HG03558 (cell line): ENCODE results near the gene RPGRIP1L.

Experiments
- ATAC-seq: cut with Tn5 transposase; IDR thresholded peaks from one replicate; pipeline ENCODE4 v1.9.1; 2021; ENCODE audit warnings: moderate number of reproducible peaks; ENCODE audit not compliant: unreplicated experiment; ENCODE audit errors: extremely low read depth

RPGRIP1L gene

GRCh38 chr16:53703590-53704444 is at the start of gene RPGRIP1L, which contains the start of gene FTO:
Gene RPGRIP1L, minus strand, starts transcription at chr16:53703859. Its CDS starts 3,136 bp downstream, at chr16:53700723.
Gene FTO, plus strand, starts transcription at chr16:53704156.
- peak; percentile 97 for ATAC-seq

DNA sequence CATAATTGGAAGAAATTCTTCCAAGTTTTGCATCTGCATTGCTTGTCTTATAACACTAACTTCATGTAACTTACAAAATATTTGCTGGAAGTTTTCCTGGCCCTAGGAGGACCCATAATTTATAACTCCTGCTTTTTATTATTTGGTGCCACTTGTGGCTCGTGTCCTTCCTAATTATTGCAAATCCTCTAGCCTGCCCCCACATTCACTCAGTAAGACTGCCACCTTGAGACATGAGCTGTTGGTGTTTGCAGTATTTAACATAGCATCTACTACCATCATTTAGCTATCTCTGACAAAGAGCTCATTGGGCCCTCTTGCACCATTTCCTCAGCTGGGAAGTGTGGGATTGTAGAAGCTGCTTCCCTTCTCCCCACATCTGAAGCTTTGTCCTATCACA is 49.8 kb upstream of the RPGRIP1L start:
- no peak for ATAC-seq

- ATAC-seq = no peak
Observed at GRCh38 chr16:53752560-53752959, 48.9 kb upstream of the RPGRIP1L start.

- ATAC-seq = no peak
Observed at GRCh38 chr16:53745753-53746266, 42.2 kb upstream of the RPGRIP1L start.

GRCh38 chr16:53745086-53745485 is 41.4 kb upstream of the RPGRIP1L start:
- no peak for ATAC-seq

DNA sequence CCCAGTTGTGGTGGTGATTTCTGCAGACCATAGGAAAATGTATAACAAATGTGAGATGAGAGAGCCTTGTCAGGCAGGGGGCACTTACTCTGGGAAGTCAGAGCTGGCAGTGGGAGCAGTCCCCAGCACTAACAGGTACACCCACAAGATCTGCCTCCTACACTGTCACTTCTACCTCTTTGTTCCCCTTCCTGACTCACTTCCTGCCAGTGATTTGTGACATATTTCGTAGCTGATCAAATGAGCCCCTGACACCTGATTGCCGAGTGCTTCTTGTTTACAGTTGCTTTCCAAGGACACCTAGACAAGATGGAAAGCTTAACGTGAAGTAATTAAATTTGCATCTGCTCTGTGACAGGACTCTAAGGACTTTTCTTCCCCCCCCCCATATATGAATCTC is 40.8 kb upstream of the RPGRIP1L start:
- no peak for ATAC-seq

DNA sequence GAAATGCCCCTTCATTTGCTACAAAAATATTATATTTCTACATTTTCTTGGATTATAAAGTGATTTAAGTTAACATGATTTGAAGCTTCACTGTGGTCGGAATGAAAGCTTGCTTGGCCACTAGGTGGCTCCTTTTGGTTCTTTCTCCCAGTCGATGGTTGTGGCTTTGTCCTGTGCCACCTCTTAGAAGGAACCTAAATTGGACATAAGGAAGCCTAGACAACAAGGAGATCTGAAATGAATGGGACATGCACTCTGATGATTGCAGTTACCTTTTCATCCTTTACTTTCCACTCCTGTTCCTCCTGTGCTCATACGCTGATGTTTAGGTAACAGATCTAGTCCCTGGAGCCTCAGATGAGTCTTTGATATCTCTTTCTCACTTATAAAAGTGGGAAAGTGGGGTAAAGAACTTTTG is 39.5 kb upstream of the RPGRIP1L start:
- no peak for ATAC-seq

- ATAC-seq = no peak
Observed at GRCh38 chr16:53741546-53741945, 37.9 kb upstream of the RPGRIP1L start.

- ATAC-seq = no peak
Observed at GRCh38 chr16:53740933-53741531, 37.4 kb upstream of the RPGRIP1L start.

DNA sequence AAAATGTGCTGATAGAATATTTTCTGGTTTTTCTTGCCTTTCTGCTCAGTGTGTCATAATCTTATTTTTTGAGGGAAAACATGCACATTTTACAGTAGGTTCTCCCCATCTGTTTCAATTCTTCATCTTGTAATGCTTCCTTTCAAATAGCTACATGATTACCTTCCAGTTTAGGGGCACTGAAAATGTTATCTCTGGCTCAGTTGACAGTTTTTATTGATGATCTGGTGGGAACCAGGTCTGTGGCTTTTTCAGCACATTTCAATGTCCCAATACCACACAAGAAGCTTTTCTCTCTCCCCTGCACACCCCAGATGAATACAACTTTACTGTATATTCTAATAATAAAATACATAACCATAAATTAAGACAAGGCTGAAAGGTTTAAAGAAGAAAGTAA is 36.8 kb upstream of the RPGRIP1L start:
- no peak for ATAC-seq

DNA sequence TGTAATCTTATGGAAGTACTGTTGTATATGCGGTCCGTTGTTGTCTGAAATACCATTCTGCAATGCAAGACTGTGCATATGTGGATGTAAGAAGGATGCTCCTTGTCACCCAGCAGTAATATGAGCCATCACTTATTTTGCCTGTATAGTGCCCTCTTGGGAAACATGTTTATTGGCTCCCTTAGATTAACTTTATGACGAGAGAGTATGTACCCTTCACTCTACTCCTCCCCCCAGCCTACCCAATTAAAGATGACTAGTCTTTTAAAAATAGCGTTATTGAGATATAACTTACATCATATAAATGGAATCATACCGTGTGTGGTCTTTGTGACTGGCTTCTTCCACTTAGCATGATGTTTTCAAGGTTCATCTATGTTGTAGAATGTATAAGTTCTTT is 33.9 kb upstream of the RPGRIP1L start:
- no peak for ATAC-seq

DNA sequence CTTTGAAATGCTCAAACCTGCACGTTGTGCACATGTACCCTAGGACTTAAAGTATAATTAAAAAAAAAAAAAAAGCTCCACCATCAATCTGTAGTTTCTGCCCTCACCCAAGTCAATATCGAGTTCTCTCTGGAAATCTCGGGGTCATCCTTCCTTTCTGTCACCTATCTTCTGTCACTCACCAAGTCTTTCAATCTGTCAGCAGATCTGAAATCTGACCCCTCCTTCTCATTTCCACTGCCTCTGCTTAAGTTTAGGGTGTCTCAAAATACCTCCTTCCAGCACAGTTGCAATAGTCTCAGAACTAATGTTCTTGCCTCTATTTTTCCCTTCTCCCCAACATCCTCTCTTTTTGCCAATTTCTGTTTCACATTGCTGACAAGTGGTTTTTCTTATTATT is 32.6 kb upstream of the RPGRIP1L start:
- ATAC-seq = no peak

- no peak for ATAC-seq
Observed at GRCh38 chr16:53734908-53735307, 31.2 kb upstream of the RPGRIP1L start.

DNA sequence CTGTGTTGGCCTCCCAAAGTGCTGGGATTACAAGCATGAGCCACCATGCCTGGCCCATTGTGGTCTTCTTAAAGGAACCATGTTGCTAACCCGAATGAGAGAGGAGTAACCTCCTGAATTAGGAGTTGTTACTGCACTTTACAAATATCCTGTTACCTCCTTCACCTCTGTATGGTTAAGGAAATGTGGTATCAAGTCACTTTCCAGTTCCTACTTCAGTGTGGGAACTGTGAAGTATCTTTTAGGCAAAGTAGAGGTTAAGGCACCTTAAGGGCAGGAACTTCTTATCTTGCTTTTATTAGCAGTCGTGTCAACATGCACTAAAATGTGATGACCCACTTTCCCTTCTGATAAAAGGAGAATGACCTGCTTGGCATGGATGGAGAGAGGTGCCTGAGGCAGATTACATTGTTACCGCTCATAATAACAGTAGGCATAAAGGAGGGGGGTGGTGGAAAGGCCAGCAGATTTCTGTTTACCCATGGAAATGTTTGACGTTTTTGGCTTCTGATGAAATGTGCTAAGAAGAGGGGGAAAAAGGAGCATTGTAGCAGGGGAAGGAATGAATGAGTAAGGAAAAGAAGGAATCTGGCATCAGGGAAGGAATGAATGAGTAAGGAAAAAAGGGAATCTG is 28.8 kb upstream of the RPGRIP1L start:
- ATAC-seq = no peak

DNA sequence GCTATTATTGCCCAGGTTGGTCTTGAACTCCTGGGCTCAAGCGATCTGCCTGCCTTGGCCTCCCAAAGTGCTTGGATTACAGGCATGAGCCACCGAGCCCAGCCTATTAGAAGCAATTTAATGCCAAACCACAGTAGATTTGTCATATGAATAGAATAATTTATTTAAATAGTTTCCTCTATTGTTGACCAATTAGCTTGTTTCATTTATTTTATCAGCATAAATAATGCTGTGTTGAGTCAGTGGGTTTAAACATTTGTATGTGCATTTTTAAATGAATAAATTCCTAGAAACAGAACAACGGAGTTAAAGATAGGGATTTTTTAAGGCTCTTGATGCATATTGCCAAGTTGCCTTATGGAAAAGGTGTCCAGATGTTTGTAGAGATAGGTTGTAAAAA is 27.0 kb upstream of the RPGRIP1L start:
- ATAC-seq = no peak

- ATAC-seq = no peak
Observed at GRCh38 chr16:53726625-53727024, 23.0 kb upstream of the RPGRIP1L start.

DNA sequence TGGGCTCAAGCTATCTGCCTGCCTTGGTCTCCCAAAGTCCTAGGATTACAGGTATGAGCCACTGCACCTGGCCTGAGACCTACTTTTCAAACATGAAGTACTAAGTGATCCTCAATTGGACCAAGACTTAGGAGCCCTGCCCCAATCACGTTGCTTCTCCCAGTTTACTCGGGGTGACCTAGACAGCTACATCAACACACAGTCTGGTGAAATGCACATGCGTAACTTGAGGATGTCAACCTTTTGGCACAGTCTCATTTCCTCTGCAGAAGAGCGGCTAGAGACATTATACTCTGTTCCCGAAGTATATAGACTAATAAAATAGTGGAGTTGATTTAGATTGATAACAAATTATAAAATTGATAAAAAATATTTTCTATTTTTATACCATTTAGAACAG is 17.4 kb upstream of the RPGRIP1L start:
- no peak for ATAC-seq

GRCh38 chr16:53717577-53717976 is 13.9 kb upstream of the RPGRIP1L start:
- no peak for ATAC-seq

GRCh38 chr16:53715023-53715384 is 11.3 kb upstream of the RPGRIP1L start:
- ATAC-seq = no peak

GRCh38 chr16:53714205-53715022 is 10.8 kb upstream of the RPGRIP1L start:
- ATAC-seq = no peak
